Measurements from ENCODE around the gene VMO1.

- TF ChIP-seq, protein P1, sequence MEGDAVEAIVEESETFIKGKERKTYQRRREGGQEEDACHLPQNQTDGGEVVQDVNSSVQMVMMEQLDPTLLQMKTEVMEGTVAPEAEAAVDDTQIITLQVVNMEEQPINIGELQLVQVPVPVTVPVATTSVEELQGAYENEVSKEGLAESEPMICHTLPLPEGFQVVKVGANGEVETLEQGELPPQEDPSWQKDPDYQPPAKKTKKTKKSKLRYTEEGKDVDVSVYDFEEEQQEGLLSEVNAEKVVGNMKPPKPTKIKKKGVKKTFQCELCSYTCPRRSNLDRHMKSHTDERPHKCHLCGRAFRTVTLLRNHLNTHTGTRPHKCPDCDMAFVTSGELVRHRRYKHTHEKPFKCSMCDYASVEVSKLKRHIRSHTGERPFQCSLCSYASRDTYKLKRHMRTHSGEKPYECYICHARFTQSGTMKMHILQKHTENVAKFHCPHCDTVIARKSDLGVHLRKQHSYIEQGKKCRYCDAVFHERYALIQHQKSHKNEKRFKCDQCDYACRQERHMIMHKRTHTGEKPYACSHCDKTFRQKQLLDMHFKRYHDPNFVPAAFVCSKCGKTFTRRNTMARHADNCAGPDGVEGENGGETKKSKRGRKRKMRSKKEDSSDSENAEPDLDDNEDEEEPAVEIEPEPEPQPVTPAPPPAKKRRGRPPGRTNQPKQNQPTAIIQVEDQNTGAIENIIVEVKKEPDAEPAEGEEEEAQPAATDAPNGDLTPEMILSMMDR (IDR thresholded peaks at IDR 0.05) = no peak
- TF ChIP-seq ZFX (IDR thresholded peaks at IDR 0.05; ENCODE audit: borderline replicate concordance) = no peak
Observed at GRCh38 chr17:4740025-4740351, 46.2 kb downstream of the VMO1 start.

Measured in 22Rv1 (cell line).